ENCODE data around the gene EXOC3L4. TPM values are rescaled to one million over a fixed set of nuclear protein-coding genes. Genes with fewer than 3 reads are reported as not detected.

Gene EXOC3L4
- total and polyA plus RNA-seq, 4 donors, result 24.0 to 77.8 (median 36.7) TPM

DNA sequence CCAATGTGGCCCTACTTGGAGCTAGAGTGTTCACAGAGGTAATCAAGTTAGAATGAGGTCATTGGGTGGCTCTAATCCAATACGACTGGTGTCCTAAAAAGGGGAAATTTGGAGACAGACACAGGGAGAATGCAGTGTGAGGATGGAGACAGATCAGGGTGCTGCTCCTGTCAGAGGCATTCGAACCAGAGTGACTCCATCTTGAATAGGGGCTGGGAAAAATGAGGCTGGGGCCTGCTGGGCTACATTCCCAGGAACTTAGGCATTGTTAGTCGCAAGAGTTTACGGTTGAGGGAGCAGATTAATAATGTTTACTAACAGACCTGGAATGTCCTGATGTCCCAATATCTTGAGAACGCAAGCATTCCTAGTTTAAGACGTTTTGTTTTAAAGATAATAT lies 49.0 kb downstream of the EXOC3L4 start:
- Histone ChIP-seq H3K9me3 (ENCODE audit: control insufficient read depth in 4 of 4, low read length in 3 of 4) (no peaks in the 10 kb centered on the region), H3K4me3 (ENCODE audit: low read depth in 1 of 3, low read length in 3 of 3) (no peak overlapping the region), H3K4me1 (ENCODE audit: control insufficient read depth in 4 of 4, insufficient read depth in 4 of 4, low read length in 3 of 4) (no peaks in the 10 kb centered on the region), H3K9ac (ENCODE audit: low read depth in 1 of 2, low read length in 2 of 2) (no peak overlapping the region), H3K27ac (ENCODE audit: low read depth in 1 of 2, low read length in 2 of 2) (no peak overlapping the region), H3K27me3 (ENCODE audit: control insufficient read depth in 4 of 4, insufficient read depth in 4 of 4, low read length in 3 of 4) (no peaks in the 10 kb centered on the region), H3K36me3 (ENCODE audit: control insufficient read depth in 4 of 4, insufficient read depth in 3 of 4, low read depth in 1 of 4, low read length in 3 of 4) (no peaks in the 10 kb centered on the region)
- WGBS, result 78% methylated on average over 6 of the region's 6 CpGs
- DNase-seq (ENCODE audit: low spot score), result no peak
- TF ChIP-seq RAD21 (IDR thresholded peaks at IDR 0.05), result no peak

DNA sequence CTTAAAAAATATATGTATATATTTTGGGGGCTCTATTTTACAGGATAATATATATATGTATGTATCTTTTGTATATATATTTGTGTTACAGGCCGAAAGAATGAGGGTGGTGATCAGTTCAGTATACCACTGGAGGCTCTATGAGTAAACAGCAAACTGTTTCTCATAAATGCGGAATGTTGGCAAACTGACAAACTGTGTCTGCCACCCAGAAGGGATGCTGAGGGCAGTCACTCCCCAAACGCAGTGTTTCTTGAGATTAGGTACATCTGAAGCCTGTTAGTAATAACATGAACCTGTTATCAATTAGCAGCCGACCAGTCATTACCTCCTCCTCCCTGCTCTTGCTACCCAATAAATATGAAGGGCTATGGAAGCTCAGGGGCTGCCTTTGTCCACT lies 49.6 kb downstream of the EXOC3L4 start:
- TF ChIP-seq HNF4A (conservative IDR thresholded peaks at IDR 0.05) (no peak), YY1 (IDR thresholded peaks at IDR 0.05) (no peak)
- Histone ChIP-seq H3K9me3 (ENCODE audit: control insufficient read depth in 4 of 4, low read length in 3 of 4) (no peaks in the 10 kb centered on the region), H3K27ac (ENCODE audit: low read depth in 1 of 2, low read length in 2 of 2) (no peak overlapping the region), H3K9ac (ENCODE audit: low read depth in 1 of 2, low read length in 2 of 2) (no peak overlapping the region), H3K27me3 (ENCODE audit: control insufficient read depth in 4 of 4, insufficient read depth in 4 of 4, low read length in 3 of 4) (no peaks in the 10 kb centered on the region), H3K4me3 (ENCODE audit: low read depth in 1 of 3, low read length in 3 of 3) (no peak overlapping the region), H3K4me1 (ENCODE audit: control insufficient read depth in 4 of 4, insufficient read depth in 4 of 4, low read length in 3 of 4) (no peaks in the 10 kb centered on the region), H3K36me3 (ENCODE audit: control insufficient read depth in 4 of 4, insufficient read depth in 3 of 4, low read depth in 1 of 4, low read length in 3 of 4) (no peaks in the 10 kb centered on the region)
- WGBS, result 79% methylated on average over 4 of the region's 4 CpGs
- DNase-seq (ENCODE audit: low spot score), result no peak

DNA sequence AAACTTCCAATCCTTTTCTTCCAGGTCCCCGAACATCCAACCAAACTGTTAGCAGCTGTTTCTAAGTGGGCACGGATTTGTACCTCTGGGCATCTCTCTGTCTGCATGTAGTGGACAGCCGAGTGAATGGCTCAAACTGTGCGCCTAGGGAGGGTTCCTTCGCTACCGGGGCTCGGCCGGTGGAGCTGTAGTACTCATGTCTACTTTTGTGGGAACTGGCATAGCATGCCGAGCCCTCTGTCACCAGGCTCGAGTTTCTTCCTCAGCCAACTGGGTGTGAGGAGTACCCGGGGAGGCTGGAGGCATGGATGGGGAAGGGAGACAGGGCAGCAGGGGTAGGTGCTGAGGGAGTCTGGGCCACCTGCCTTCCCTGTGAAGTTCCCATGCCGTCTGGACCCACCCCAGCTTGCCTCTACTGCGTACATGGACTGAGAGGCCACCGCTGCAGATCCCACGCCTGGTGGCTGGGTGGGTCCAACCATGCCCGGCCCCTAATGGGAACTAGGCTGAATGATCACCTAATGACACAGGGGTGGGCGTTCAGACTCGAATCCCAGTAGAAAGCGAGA lies 51.7 kb downstream of the EXOC3L4 start:
- whole genome bisulfite sequencing, result 91% methylated on average over 19 of the region's 19 CpGs
- Histone ChIP-seq H3K27ac (ENCODE audit: low read depth in 1 of 2, low read length in 2 of 2) (no peak overlapping the region), H3K4me1 (ENCODE audit: control insufficient read depth in 4 of 4, insufficient read depth in 4 of 4, low read length in 3 of 4) (no peaks in the 10 kb centered on the region), H3K9ac (ENCODE audit: low read depth in 1 of 2, low read length in 2 of 2) (no peak overlapping the region), H3K4me3 (ENCODE audit: low read depth in 1 of 3, low read length in 3 of 3) (no peak overlapping the region), H3K36me3 (ENCODE audit: control insufficient read depth in 4 of 4, insufficient read depth in 3 of 4, low read depth in 1 of 4, low read length in 3 of 4) (no peaks in the 10 kb centered on the region), H3K27me3 (ENCODE audit: control insufficient read depth in 4 of 4, insufficient read depth in 4 of 4, low read length in 3 of 4) (no peaks in the 10 kb centered on the region), H3K9me3 (ENCODE audit: control insufficient read depth in 4 of 4, low read length in 3 of 4) (no peaks in the 10 kb centered on the region)
- no peak for DNase-seq (ENCODE audit: low spot score)
- TF ChIP-seq, protein P1, sequence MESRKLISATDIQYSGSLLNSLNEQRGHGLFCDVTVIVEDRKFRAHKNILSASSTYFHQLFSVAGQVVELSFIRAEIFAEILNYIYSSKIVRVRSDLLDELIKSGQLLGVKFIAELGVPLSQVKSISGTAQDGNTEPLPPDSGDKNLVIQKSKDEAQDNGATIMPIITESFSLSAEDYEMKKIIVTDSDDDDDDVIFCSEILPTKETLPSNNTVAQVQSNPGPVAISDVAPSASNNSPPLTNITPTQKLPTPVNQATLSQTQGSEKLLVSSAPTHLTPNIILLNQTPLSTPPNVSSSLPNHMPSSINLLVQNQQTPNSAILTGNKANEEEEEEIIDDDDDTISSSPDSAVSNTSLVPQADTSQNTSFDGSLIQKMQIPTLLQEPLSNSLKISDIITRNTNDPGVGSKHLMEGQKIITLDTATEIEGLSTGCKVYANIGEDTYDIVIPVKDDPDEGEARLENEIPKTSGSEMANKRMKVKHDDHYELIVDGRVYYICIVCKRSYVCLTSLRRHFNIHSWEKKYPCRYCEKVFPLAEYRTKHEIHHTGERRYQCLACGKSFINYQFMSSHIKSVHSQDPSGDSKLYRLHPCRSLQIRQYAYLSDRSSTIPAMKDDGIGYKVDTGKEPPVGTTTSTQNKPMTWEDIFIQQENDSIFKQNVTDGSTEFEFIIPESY (IDR thresholded peaks at IDR 0.05), result no peak
- TF ChIP-seq, protein P2, sequence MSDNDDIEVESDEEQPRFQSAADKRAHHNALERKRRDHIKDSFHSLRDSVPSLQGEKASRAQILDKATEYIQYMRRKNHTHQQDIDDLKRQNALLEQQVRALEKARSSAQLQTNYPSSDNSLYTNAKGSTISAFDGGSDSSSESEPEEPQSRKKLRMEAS (IDR thresholded peaks at IDR 0.05), result no peak
- TF ChIP-seq, protein P3, sequence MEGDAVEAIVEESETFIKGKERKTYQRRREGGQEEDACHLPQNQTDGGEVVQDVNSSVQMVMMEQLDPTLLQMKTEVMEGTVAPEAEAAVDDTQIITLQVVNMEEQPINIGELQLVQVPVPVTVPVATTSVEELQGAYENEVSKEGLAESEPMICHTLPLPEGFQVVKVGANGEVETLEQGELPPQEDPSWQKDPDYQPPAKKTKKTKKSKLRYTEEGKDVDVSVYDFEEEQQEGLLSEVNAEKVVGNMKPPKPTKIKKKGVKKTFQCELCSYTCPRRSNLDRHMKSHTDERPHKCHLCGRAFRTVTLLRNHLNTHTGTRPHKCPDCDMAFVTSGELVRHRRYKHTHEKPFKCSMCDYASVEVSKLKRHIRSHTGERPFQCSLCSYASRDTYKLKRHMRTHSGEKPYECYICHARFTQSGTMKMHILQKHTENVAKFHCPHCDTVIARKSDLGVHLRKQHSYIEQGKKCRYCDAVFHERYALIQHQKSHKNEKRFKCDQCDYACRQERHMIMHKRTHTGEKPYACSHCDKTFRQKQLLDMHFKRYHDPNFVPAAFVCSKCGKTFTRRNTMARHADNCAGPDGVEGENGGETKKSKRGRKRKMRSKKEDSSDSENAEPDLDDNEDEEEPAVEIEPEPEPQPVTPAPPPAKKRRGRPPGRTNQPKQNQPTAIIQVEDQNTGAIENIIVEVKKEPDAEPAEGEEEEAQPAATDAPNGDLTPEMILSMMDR (IDR thresholded peaks at IDR 0.05; ENCODE audit: low read depth, low read length, missing input control), result no peak
- TF ChIP-seq NR2F2 (IDR thresholded peaks at IDR 0.05), result no peak
- no peak for TF ChIP-seq SP1 (IDR thresholded peaks at IDR 0.05)
- no peak for TF ChIP-seq JUND (IDR thresholded peaks at IDR 0.05)
- TF ChIP-seq YY1 (IDR thresholded peaks at IDR 0.05), result no peak
- TF ChIP-seq HNF4A (conservative IDR thresholded peaks at IDR 0.05), result no peak
- TF ChIP-seq FOXA1 (IDR thresholded peaks at IDR 0.05), result no peak
- no peak for TF ChIP-seq RXRA (IDR thresholded peaks at IDR 0.05)
- no peak for TF ChIP-seq HNF4G (IDR thresholded peaks at IDR 0.05)
- TF ChIP-seq EGR1 (IDR thresholded peaks at IDR 0.05; ENCODE audit: low read depth in 2 of 2), result no peak

Measured in liver (tissue), 9 donors.